HepG2 (cell line): ENCODE data around the gene KLHL17. TPM values are rescaled to one million over a fixed set of nuclear protein-coding genes. Genes with fewer than 3 reads are reported as not detected.

ENCODE experiments used
- ATF1 ChIP-seq: IDR thresholded peaks from 2 replicates; pipeline ENCODE4 v1.6.1; 2016; ENCODE audit warnings: mild to moderate bottlenecking, control low read depth
- CENPT ChIP-seq: sonication (generic); formaldehyde crosslinking; IDR thresholded peaks from 2 replicates; pipeline ENCODE4 v1.8.0; 2022; ENCODE audit warnings: low read depth, mild to moderate bottlenecking, moderate library complexity, missing genetic modification reagents
- CREBL2 ChIP-seq: sonication (generic); formaldehyde crosslinking; IDR thresholded peaks from 2 replicates; pipeline ENCODE4 v1.8.1; 2023; ENCODE audit warnings: missing genetic modification reagents, mild to moderate bottlenecking, borderline replicate concordance
- DBP ChIP-seq: sonication (generic); formaldehyde crosslinking; IDR thresholded peaks from 2 replicates; pipeline ENCODE4 v1.4.0; 2020; ENCODE audit warnings: missing genetic modification reagents; ENCODE audit errors: not compliant biosample characterization
- ELF4 ChIP-seq: sonication (generic); formaldehyde crosslinking; IDR thresholded peaks from 2 replicates; pipeline ENCODE4 v1.5.0; 2020; ENCODE audit warnings: missing genetic modification reagents, mild to moderate bottlenecking, moderate library complexity, borderline replicate concordance
- ELK4 ChIP-seq: sonication (generic); formaldehyde crosslinking; IDR thresholded peaks from 2 replicates; pipeline ENCODE4 v1.9.0; 2021; ENCODE audit warnings: missing genetic modification reagents, borderline replicate concordance
- HCFC1 ChIP-seq: fragments of 150-350 bp; IDR thresholded peaks from 2 replicates; pipeline ENCODE4 v1.6.1; 2014; ENCODE audit warnings: low read depth, low read length
- HDAC1 ChIP-seq: sonication (generic); formaldehyde crosslinking; IDR thresholded peaks from 2 replicates; pipeline ENCODE4 v1.5.1; 2020; ENCODE audit warnings: mild to moderate bottlenecking, missing genetic modification reagents
- KDM6A ChIP-seq: IDR thresholded peaks from 2 replicates; pipeline ENCODE4 v1.6.1; 2016; ENCODE audit warnings: low read depth
- MAZ ChIP-seq, 2 experiments: sonication (generic) in 1 of 2; formaldehyde crosslinking in 1 of 2; IDR thresholded peaks; 2 replicates each; pipeline versions ENCODE4 v1.5.0 to v1.6.1; 2012 to 2020; ENCODE audit warnings: low read depth in 2 of 2, mild to moderate bottlenecking in 2 of 2, borderline replicate concordance in 1 of 2, improper control_type of control experiment in 1 of 2, low read length in 1 of 2, missing genetic modification reagents in 1 of 2, moderate library complexity in 1 of 2
- PCBP2 ChIP-seq: fragments of 200-400 bp; formaldehyde crosslinking; optimal IDR thresholded peaks from 2 replicates; pipeline ENCODE3; 2018; ENCODE audit warnings: low read length, low read depth; ENCODE audit not compliant: poor library complexity, severe bottlenecking
- PHB2 ChIP-seq: fragments of 450-650 bp; IDR thresholded peaks from 2 replicates; pipeline ENCODE4 v1.6.1; 2018; ENCODE audit not compliant: partially characterized antibody
- SATB2 ChIP-seq: sonication (generic); formaldehyde crosslinking; IDR thresholded peaks from 2 replicates; pipeline ENCODE4 v1.5.0; 2020; ENCODE audit warnings: missing genetic modification reagents
- SYNCRIP ChIP-seq: fragments of 200-400 bp; formaldehyde crosslinking; IDR thresholded peaks from 2 replicates; pipeline ENCODE4 v1.6.1; 2018; ENCODE audit warnings: mild to moderate bottlenecking, low read depth, low read length; ENCODE audit not compliant: insufficient read depth
- TBX3 ChIP-seq: fragments of 450-650 bp; IDR thresholded peaks from 2 replicates; pipeline ENCODE4 v1.6.1; 2017; ENCODE audit warnings: antibody characterized with exemption, mild to moderate bottlenecking, inconsistent platforms, borderline replicate concordance
- THAP11 ChIP-seq: IDR thresholded peaks from 2 replicates; pipeline ENCODE4 v1.6.1; 2016; ENCODE audit warnings: missing biosample characterization, missing genetic modification reagents
- TOPORS ChIP-seq: sonication (generic); formaldehyde crosslinking; IDR thresholded peaks from 2 replicates; pipeline ENCODE4 v1.8.0; 2023; ENCODE audit warnings: mild to moderate bottlenecking, missing genetic modification reagents
- ZBTB1 ChIP-seq: sonication (generic); formaldehyde crosslinking; IDR thresholded peaks from 2 replicates; pipeline ENCODE4 v1.4.0; 2020; ENCODE audit warnings: missing genetic modification reagents, borderline replicate concordance
- ZNF143 ChIP-seq: sonication (generic); formaldehyde crosslinking; IDR thresholded peaks from 2 replicates; pipeline ENCODE4 v1.4.0; 2020; ENCODE audit warnings: missing genetic modification reagents
- ZNF263 ChIP-seq: sonication (generic); formaldehyde crosslinking; IDR thresholded peaks from 2 replicates; pipeline ENCODE4 v1.4.0; 2020; ENCODE audit warnings: missing genetic modification reagents
- ZNF274 ChIP-seq: sonication (generic); formaldehyde crosslinking; IDR thresholded peaks from 2 replicates; pipeline ENCODE4 v1.5.1; 2020; ENCODE audit warnings: mild to moderate bottlenecking, missing genetic modification reagents
- ZNF317 ChIP-seq: sonication (generic); formaldehyde crosslinking; IDR thresholded peaks from 2 replicates; pipeline ENCODE4 v1.5.0; 2020; ENCODE audit warnings: mild to moderate bottlenecking, missing genetic modification reagents
- ZNF329 ChIP-seq: sonication (generic); formaldehyde crosslinking; IDR thresholded peaks from 2 replicates; pipeline ENCODE4 v1.9.0; 2021; ENCODE audit warnings: low read depth, mild to moderate bottlenecking, missing genetic modification reagents
- ZNF343 ChIP-seq: sonication (generic); formaldehyde crosslinking; IDR thresholded peaks from 2 replicates; pipeline ENCODE4 v1.4.0; 2020; ENCODE audit warnings: mild to moderate bottlenecking, missing genetic modification reagents
- ZNF367 ChIP-seq: sonication (generic); formaldehyde crosslinking; IDR thresholded peaks from 2 replicates; pipeline ENCODE4 v1.4.0; 2020; ENCODE audit warnings: missing genetic modification reagents, borderline replicate concordance
- ZNF496 ChIP-seq: sonication (generic); formaldehyde crosslinking; IDR thresholded peaks from 2 replicates; pipeline ENCODE4 v1.8.1; 2023; ENCODE audit warnings: mild to moderate bottlenecking, moderate library complexity, missing genetic modification reagents; ENCODE audit not compliant: insufficient replicate concordance
- ZNF619 ChIP-seq: sonication (generic); formaldehyde crosslinking; IDR thresholded peaks from 2 replicates; pipeline ENCODE4 v1.4.0; 2020; ENCODE audit warnings: mild to moderate bottlenecking, missing genetic modification reagents
- ZNF7 ChIP-seq: IDR thresholded peaks from 2 replicates; pipeline ENCODE4 v1.6.1; 2016; ENCODE audit warnings: missing biosample characterization, missing genetic modification reagents
- ZSCAN21 ChIP-seq: sonication (generic); formaldehyde crosslinking; IDR thresholded peaks from 2 replicates; pipeline ENCODE4 v1.8.0; 2022; ENCODE audit warnings: mild to moderate bottlenecking, missing genetic modification reagents, moderate library complexity, borderline replicate concordance
- polyA plus RNA-seq, 8 experiments: library from polyadenylated mRNA; depleted of rRNA in 3 of 8; stranded (reverse) in 7 of 8; unstranded in 1 of 8; fragments of >200 nt; fragmentation: Illumina TruSeq in 4 of 8; extraction: Trizol in 4 of 8; gene quantifications; 2 replicates each; pipeline versions ENCODE4 v1.2.1 to v1.2.3, GENCODE V29; 2011 to 2016; ENCODE audit warnings: low read depth in 4 of 8, missing spikeins in 1 of 8, mixed read lengths in 1 of 8; ENCODE audit not compliant: insufficient read depth in 1 of 8
- total RNA-seq, 5 experiments: library from RNA; depleted of rRNA; stranded (reverse); fragments of >200 nt; fragmentation: Illumina TruSeq; extraction: Trizol; gene quantifications; 2 replicates each; pipeline ENCODE4 v1.2.3, GENCODE V29; 2016; ENCODE audit warnings: low read depth in 1 of 5

The KLHL17 gene
- total and polyA plus RNA-seq, 2 of the 13 experiments (the other 11 are each of a cell fraction or from before 2014, with no cell fraction given): 9.3 to 24.7 TPM

- TF ChIP-seq ELK4 (CRISPR knock-in tag) (no peak), CENPT (no peak; the same call in 1 of the 2 replicates), ZSCAN21 (no peak; the same call in 1 of the 2 replicates), MAZ (IDR thresholded peaks at IDR 0.05; ENCODE audit: borderline replicate concordance, low read depth, low read length) (peak; percentile 23; the same call in 1 of the 2 replicates), MAZ (CRISPR knock-in tag; IDR thresholded peaks at IDR 0.05; ENCODE audit: low read depth) (peak; percentile 68; the same call in 1 of the 2 replicates), ZNF7 (CRISPR knock-in tag) (no peak), CREBL2 (CRISPR knock-in tag) (no peak), ZNF619 (no peak), ZNF143 (no peak; the same call in 1 of the 2 replicates), ZNF367 (CRISPR knock-in tag) (no peak), HDAC1 (peak; percentile 65; the same call in 1 of the 2 replicates), THAP11 (CRISPR knock-in tag) (peak; percentile 53), SATB2 (CRISPR knock-in tag) (no peak), ZNF274 (CRISPR knock-in tag) (no peak; the same call in 1 of the 2 replicates), SYNCRIP (no peak), ZNF263 (no peak), ZNF317 (CRISPR knock-in tag) (no peak), ZBTB1 (CRISPR knock-in tag) (no peak), ZNF343 (CRISPR knock-in tag) (no peak; the same call in 1 of the 2 replicates), TBX3 (no peak), ZNF329 (CRISPR knock-in tag) (no peak), ELF4 (CRISPR knock-in tag) (no peak), KDM6A (0 out of 2 replicates have a peak, but pooled peaks have one; percentile 34), ATF1 (CRISPR knock-in tag) (no peak), PCBP2 (no peak), HCFC1 (no peak), DBP (CRISPR knock-in tag) (no peak), TOPORS (CRISPR knock-in tag) (no peak), ZNF496 (CRISPR knock-in tag) (no peak), PHB2 (no peak)
Measured at GRCh38 chr1:1004780-1005697, 44.7 kb downstream of the KLHL17 start (continued).
